Measurements from ENCODE around the gene SLC6A9. TPM values are rescaled to one million over a fixed set of nuclear protein-coding genes. Genes with fewer than 3 reads are reported as not detected.

Gene SLC6A9
- total RNA-seq, 2 donors from 2014 or later = 4.6 to 5.6 TPM

DNA sequence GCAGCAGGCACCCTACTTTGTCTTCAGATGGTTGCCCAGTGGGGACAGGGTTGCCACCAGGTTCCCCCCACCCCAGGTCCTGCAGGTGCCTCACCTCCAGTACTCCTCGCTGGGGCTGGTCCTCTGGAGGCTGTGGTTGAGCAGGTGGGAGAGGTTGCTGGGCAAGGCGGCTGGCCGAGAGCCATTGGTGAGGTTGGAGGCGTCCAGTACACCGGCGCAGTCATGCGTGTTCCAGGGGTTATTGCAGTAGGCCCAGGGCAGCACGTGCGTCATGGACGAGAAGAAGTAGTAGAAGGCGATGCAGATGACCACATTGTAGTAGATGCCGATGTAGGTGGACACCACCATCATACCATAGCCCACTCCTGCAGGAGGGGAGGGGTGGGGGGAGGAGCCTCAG lies 23.0 kb downstream of the SLC6A9 start:
- Histone ChIP-seq H3K36me3 (no peaks in the 10 kb centered on the region), H3K27me3 (replicated peaks; ENCODE audit: insufficient read depth) (no peaks in the 10 kb centered on the region), H3K27ac (no peak overlapping the region), H3K9me3 (no peaks in the 10 kb centered on the region), H3K4me3 (no peak overlapping the region), H3K4me1 (replicated peaks) (no peaks in the 10 kb centered on the region)
- WGBS = 94% methylated on average over 12 of the region's 12 CpGs
- no peak for DNase-seq (ENCODE audit: low spot score)
- intact Hi-C loops (cut with DNase I) = no loop called here
- TF ChIP-seq POLR2A (IDR thresholded peaks at IDR 0.05) (no peak), CTCF (IDR thresholded peaks at IDR 0.05) (no peak), POLR2AphosphoS5 (IDR thresholded peaks at IDR 0.05) (no peak)

GRCh38 chr1:44002606-44003157 lies 28.6 kb downstream of the SLC6A9 start:
- no peak for TF ChIP-seq POLR2AphosphoS5 (IDR thresholded peaks at IDR 0.05)
- no peak for TF ChIP-seq CTCF (IDR thresholded peaks at IDR 0.05)
- no peak for TF ChIP-seq POLR2A (IDR thresholded peaks at IDR 0.05)
- Histone ChIP-seq H3K27ac (no peak overlapping the region), H3K27me3 (replicated peaks; ENCODE audit: insufficient read depth) (no peaks in the 10 kb centered on the region), H3K4me3 (no peak overlapping the region), H3K9me3 (no peaks in the 10 kb centered on the region), H3K36me3 (no peaks in the 10 kb centered on the region), H3K4me1 (replicated peaks) (no peaks in the 10 kb centered on the region)
- intact Hi-C loops (cut with DNase I) = no loop called here
- DNase-seq (ENCODE audit: low spot score) = no peak
- 92% methylated on average over 13 of the region's 14 CpGs for WGBS

DNA sequence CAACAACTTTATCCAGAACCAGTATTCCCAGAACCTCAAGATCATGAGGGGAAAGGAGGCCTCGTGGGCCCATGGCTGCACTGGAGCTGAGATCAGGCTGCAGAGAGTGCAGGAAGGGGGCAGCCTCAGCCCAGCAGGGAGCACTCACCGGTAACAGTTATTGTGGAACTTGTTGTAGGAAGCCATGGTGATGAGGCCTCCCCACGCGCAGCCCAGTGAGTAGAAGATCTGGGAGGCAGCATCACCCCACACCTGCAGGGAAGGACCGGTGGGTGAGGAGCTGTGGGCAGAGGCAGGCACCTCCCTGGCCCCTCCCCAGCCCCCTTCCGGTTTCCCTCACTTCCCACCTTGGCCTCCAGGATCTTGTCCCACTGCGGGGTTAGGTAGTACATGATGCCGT lies 29.1 kb downstream of the SLC6A9 start:
- no peak overlapping the region for H3K27ac ChIP-seq
- no peaks in the 10 kb centered on the region for H3K36me3 ChIP-seq
- no peaks in the 10 kb centered on the region for H3K9me3 ChIP-seq
- DNase-seq (ENCODE audit: low spot score) = no peak
- intact Hi-C loops (cut with DNase I) = no loop called here
- no peak for TF ChIP-seq POLR2A (IDR thresholded peaks at IDR 0.05)
- TF ChIP-seq POLR2AphosphoS5 (IDR thresholded peaks at IDR 0.05) = no peak
- TF ChIP-seq CTCF (IDR thresholded peaks at IDR 0.05) = no peak
- 80% methylated on average over 8 of the region's 8 CpGs for WGBS
- no peaks in the 10 kb centered on the region for H3K27me3 ChIP-seq (replicated peaks; ENCODE audit: insufficient read depth)
- no peaks in the 10 kb centered on the region for H3K4me1 ChIP-seq (replicated peaks)
- H3K4me3 ChIP-seq = no peak overlapping the region

DNA sequence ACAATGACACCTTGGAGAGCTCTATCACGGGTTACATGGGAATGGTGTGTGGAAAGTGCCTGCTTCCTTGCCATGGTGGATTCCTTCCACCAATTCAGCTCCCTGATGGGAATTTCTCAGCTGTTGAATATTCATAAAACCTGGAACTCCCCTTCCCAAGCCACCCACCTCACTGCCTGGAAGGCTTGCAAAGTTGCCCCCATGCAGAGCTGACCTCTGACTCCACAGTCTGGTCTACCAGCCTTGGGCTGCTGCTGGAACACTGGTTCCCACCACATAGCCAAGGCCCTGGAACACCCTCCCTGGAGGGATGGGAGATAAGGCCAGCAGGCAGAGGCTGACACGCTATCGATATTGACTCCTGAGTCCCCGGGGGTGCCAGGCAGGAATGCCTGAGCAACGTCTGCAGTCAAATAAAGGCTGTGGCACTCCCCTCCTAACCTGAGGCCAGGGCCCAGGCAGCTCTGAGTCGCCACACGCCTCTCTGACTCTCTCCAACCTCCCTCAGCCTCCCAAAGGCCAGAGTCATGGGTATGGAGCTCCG lies 31.1 kb downstream of the SLC6A9 start:
- Histone ChIP-seq H3K36me3 (no peaks in the 10 kb centered on the region), H3K4me3 (no peak overlapping the region), H3K27ac (no peak overlapping the region), H3K9me3 (no peaks in the 10 kb centered on the region), H3K4me1 (replicated peaks) (no peaks in the 10 kb centered on the region), H3K27me3 (replicated peaks; ENCODE audit: insufficient read depth) (no peaks in the 10 kb centered on the region)
- no peak for TF ChIP-seq POLR2AphosphoS5 (IDR thresholded peaks at IDR 0.05)
- intact Hi-C loops (cut with DNase I) = no loop called here
- WGBS = 76% methylated on average over 7 of the region's 8 CpGs
- DNase-seq (ENCODE audit: low spot score) = no peak

GRCh38 chr1:43999455-43999854 lies 31.8 kb downstream of the SLC6A9 start:
- no peak overlapping the region for H3K4me3 ChIP-seq
- intact Hi-C loops (cut with DNase I) = no loop called here
- 44% methylated on average over 8 of the region's 8 CpGs for WGBS
- H3K27ac ChIP-seq = no peak overlapping the region
- H3K27me3 ChIP-seq (replicated peaks; ENCODE audit: insufficient read depth) = no peaks in the 10 kb centered on the region
- H3K4me1 ChIP-seq (replicated peaks) = no peaks in the 10 kb centered on the region
- DNase-seq (ENCODE audit: low spot score) = no peak
- TF ChIP-seq POLR2A (IDR thresholded peaks at IDR 0.05) = no peak
- no peaks in the 10 kb centered on the region for H3K9me3 ChIP-seq
- no peaks in the 10 kb centered on the region for H3K36me3 ChIP-seq

- Histone ChIP-seq H3K27ac (no peak overlapping the region), H3K36me3 (no peaks in the 10 kb centered on the region), H3K4me3 (no peak overlapping the region), H3K9me3 (no peaks in the 10 kb centered on the region), H3K27me3 (replicated peaks; ENCODE audit: insufficient read depth) (no peaks in the 10 kb centered on the region), H3K4me1 (replicated peaks) (no peaks in the 10 kb centered on the region)
- intact Hi-C loops (cut with DNase I) = no loop called here
- DNase-seq (ENCODE audit: low spot score) = no peak
- TF ChIP-seq POLR2A (IDR thresholded peaks at IDR 0.05) = no peak
- no peak for TF ChIP-seq POLR2AphosphoS5 (IDR thresholded peaks at IDR 0.05)
- no peak for TF ChIP-seq CTCF (IDR thresholded peaks at IDR 0.05)
- WGBS = 87% methylated on average over 11 of the region's 11 CpGs
Observed at GRCh38 chr1:43998000-43998378, 33.3 kb downstream of the SLC6A9 start.

Data from prostate gland (tissue), 2 donors.